ENCODE measurements around the gene GPR22.

Gene GPR22

GRCh38 chr7:107494315-107494751, 24.5 kb downstream of the GPR22 start:
- TF ChIP-seq CSRNP3 (CRISPR knock-in tag; IDR thresholded peaks at IDR 0.05) = no peak
- TF ChIP-seq RARB (CRISPR knock-in tag; IDR thresholded peaks at IDR 0.05) = no peak
- no peak for TF ChIP-seq ZNF70 (CRISPR knock-in tag; IDR thresholded peaks at IDR 0.05)
- TF ChIP-seq PPARA (CRISPR knock-in tag; IDR thresholded peaks at IDR 0.05; ENCODE audit: borderline replicate concordance) = no peak
- TF ChIP-seq TCF4 (CRISPR knock-in tag; IDR thresholded peaks at IDR 0.05; ENCODE audit: borderline replicate concordance) = no peak
- no peak for TF ChIP-seq OSR1 (CRISPR knock-in tag; IDR thresholded peaks at IDR 0.05)
- TF ChIP-seq CREB5 (CRISPR knock-in tag; IDR thresholded peaks at IDR 0.05; ENCODE audit: low read depth) = no peak
- TF ChIP-seq ESRRG (CRISPR knock-in tag; IDR thresholded peaks at IDR 0.05) = no peak
- no peak for TF ChIP-seq TSHZ2 (CRISPR knock-in tag; IDR thresholded peaks at IDR 0.05)
- no peak for TF ChIP-seq ZNF8 (CRISPR knock-in tag; IDR thresholded peaks at IDR 0.05)
- TF ChIP-seq ZFP3 (CRISPR knock-in tag; IDR thresholded peaks at IDR 0.05) = no peak
- TF ChIP-seq SNAI2 (CRISPR knock-in tag; IDR thresholded peaks at IDR 0.05) = no peak
- TF ChIP-seq PATZ1 (CRISPR knock-in tag; IDR thresholded peaks at IDR 0.05; ENCODE audit: borderline replicate concordance) = no peak
- TF ChIP-seq ISL1 (CRISPR knock-in tag; IDR thresholded peaks at IDR 0.05) = no peak
- no peak for TF ChIP-seq BACH2 (CRISPR knock-in tag; IDR thresholded peaks at IDR 0.05; ENCODE audit: borderline replicate concordance)
- no peak for TF ChIP-seq ARNTL (CRISPR knock-in tag; IDR thresholded peaks at IDR 0.05; ENCODE audit: borderline replicate concordance, low read depth)
- no peak for ATAC-seq

- no peak for TF ChIP-seq OSR1 (CRISPR knock-in tag; IDR thresholded peaks at IDR 0.05)
- no peak for TF ChIP-seq ZNF70 (CRISPR knock-in tag; IDR thresholded peaks at IDR 0.05)
- no peak for TF ChIP-seq POU6F1 (CRISPR knock-in tag; IDR thresholded peaks at IDR 0.05; ENCODE audit: borderline replicate concordance, low read depth)
- no peak for TF ChIP-seq CSRNP3 (CRISPR knock-in tag; IDR thresholded peaks at IDR 0.05)
- ATAC-seq = no peak
Observed at GRCh38 chr7:107494884-107495283, 25.0 kb downstream of the GPR22 start.

- no peak for ATAC-seq
- no peak for TF ChIP-seq GLIS3 (CRISPR knock-in tag; IDR thresholded peaks at IDR 0.05)
- TF ChIP-seq ZNF8 (CRISPR knock-in tag; IDR thresholded peaks at IDR 0.05) = no peak
- no peak for TF ChIP-seq SNAI2 (CRISPR knock-in tag; IDR thresholded peaks at IDR 0.05)
- no peak for TF ChIP-seq POU6F1 (CRISPR knock-in tag; IDR thresholded peaks at IDR 0.05; ENCODE audit: borderline replicate concordance, low read depth)
- no peak for TF ChIP-seq ZFP3 (CRISPR knock-in tag; IDR thresholded peaks at IDR 0.05)
- TF ChIP-seq TCF4 (CRISPR knock-in tag; IDR thresholded peaks at IDR 0.05; ENCODE audit: borderline replicate concordance) = no peak
- no peak for TF ChIP-seq PATZ1 (CRISPR knock-in tag; IDR thresholded peaks at IDR 0.05; ENCODE audit: borderline replicate concordance)
- TF ChIP-seq PPARA (CRISPR knock-in tag; IDR thresholded peaks at IDR 0.05; ENCODE audit: borderline replicate concordance) = no peak
- TF ChIP-seq BACH2 (CRISPR knock-in tag; IDR thresholded peaks at IDR 0.05; ENCODE audit: borderline replicate concordance) = no peak
Observed at GRCh38 chr7:107495516-107495915, 25.7 kb downstream of the GPR22 start.
